ENCODE measurements around the gene TFEC.
"Not testable (repeated sequence)": the region's sequence is repeated elsewhere in the genome, so short reads cannot be mapped to it uniquely, and the experiment has no call there.

The TFEC gene, protein sequence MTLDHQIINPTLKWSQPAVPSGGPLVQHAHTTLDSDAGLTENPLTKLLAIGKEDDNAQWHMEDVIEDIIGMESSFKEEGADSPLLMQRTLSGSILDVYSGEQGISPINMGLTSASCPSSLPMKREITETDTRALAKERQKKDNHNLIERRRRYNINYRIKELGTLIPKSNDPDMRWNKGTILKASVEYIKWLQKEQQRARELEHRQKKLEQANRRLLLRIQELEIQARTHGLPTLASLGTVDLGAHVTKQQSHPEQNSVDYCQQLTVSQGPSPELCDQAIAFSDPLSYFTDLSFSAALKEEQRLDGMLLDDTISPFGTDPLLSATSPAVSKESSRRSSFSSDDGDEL

DNA sequence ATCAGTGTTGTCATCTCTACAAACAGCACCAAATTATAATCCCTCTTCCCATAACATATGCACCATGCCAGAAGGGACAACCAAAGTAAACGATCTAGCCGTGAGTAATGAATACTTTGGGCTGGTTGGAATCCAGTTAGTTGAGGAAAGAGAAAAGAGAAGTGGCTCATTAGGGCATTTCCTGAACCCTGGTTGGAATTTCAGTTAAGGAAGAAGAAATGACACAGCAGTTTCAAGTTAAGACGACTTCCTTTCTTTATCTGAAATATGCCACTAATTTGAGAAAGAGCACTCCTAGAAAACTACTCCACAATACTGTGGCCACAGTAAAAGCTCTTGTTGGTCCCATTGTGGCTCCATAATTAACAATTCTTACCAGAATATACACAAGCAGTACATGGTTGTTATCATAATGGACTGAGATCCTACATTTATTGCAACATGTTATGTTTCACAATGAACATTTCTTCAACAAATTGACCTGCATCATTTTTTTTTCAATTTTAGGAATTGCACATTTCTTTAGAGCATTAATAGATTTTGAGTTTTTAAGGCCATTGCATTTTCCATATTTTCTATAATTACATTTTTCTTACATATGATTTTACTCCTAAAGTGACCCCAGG lies at the start of gene TFEC:
TSS of gene TFEC (minus strand) at position 113 of the 626 bp plus-strand sequence. CDS start 46,322 bp downstream, outside the sequence.
- no peak within 1 kb of the TSS for H3K4me3 ChIP-seq (replicated peaks in 1 of 2; ENCODE audit: low read depth in 2 of 2, low read length in 2 of 2)
- TF ChIP-seq, protein P1, sequence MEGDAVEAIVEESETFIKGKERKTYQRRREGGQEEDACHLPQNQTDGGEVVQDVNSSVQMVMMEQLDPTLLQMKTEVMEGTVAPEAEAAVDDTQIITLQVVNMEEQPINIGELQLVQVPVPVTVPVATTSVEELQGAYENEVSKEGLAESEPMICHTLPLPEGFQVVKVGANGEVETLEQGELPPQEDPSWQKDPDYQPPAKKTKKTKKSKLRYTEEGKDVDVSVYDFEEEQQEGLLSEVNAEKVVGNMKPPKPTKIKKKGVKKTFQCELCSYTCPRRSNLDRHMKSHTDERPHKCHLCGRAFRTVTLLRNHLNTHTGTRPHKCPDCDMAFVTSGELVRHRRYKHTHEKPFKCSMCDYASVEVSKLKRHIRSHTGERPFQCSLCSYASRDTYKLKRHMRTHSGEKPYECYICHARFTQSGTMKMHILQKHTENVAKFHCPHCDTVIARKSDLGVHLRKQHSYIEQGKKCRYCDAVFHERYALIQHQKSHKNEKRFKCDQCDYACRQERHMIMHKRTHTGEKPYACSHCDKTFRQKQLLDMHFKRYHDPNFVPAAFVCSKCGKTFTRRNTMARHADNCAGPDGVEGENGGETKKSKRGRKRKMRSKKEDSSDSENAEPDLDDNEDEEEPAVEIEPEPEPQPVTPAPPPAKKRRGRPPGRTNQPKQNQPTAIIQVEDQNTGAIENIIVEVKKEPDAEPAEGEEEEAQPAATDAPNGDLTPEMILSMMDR (IDR thresholded peaks at IDR 0.05; ENCODE audit: low read depth, low read length), result no peak
- peak; percentile 39 to 50 for DNase-seq (ENCODE audit: low read depth in 2 of 2)

- no peak for DNase-seq (ENCODE audit: low read depth in 2 of 2)
Observed at GRCh38 chr7:116075351-116076145, 45.0 kb upstream of the TFEC start.

GRCh38 chr7:116071629-116072028 lies 41.1 kb upstream of the TFEC start:
- TF ChIP-seq, protein P1 (IDR thresholded peaks at IDR 0.05; ENCODE audit: low read depth, low read length), result no peak
- DNase-seq (ENCODE audit: low read depth in 2 of 2), result no peak
- H3K4me3 ChIP-seq (replicated peaks in 1 of 2; ENCODE audit: low read depth in 2 of 2, low read length in 2 of 2), result no peak overlapping the region

More at GRCh38 chr7:116075351-116076145, 45.0 kb upstream of the TFEC start:
- H3K4me3 ChIP-seq (replicated peaks in 1 of 2; ENCODE audit: low read depth in 2 of 2, low read length in 2 of 2), result no peak overlapping the region
- TF ChIP-seq, protein P1 (IDR thresholded peaks at IDR 0.05; ENCODE audit: low read depth, low read length), result no peak

DNA sequence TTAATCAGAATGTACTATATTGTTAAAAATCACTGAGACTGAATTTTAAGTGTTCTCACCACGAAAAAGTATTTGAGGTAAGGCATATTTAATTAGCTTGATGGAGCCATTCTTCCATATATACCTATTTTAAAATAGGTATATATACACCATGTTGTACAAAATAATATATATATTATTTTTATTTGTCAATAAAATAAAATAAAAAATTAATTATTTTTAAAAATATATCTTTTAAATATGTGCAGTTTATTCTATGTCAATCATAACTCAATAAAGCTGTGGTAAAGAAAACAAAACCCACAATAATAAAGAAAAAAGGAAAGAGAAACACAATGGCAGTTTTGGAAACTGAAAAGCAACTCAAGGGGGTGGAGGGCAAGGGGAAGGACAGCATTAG lies 33.6 kb upstream of the TFEC start:
- TF ChIP-seq, protein P1 (IDR thresholded peaks at IDR 0.05; ENCODE audit: low read depth, low read length), result no peak
- no peak overlapping the region for H3K4me3 ChIP-seq (replicated peaks in 1 of 2; ENCODE audit: low read depth in 2 of 2, low read length in 2 of 2)
- DNase-seq (ENCODE audit: low read depth in 2 of 2), result no peak

GRCh38 chr7:116062666-116063065 lies 32.1 kb upstream of the TFEC start:
- TF ChIP-seq, protein P1 (IDR thresholded peaks at IDR 0.05; ENCODE audit: low read depth, low read length), result no peak
- no peak for DNase-seq (ENCODE audit: low read depth in 2 of 2)
- no peak overlapping the region for H3K4me3 ChIP-seq (replicated peaks in 1 of 2; ENCODE audit: low read depth in 2 of 2, low read length in 2 of 2)

GRCh38 chr7:116052006-116052405 lies 21.4 kb upstream of the TFEC start:
- DNase-seq (ENCODE audit: low read depth in 2 of 2), result peak in 1 of 2 donors; percentile 25
- TF ChIP-seq, protein P1 (IDR thresholded peaks at IDR 0.05; ENCODE audit: low read depth, low read length), result no peak
- H3K4me3 ChIP-seq (replicated peaks in 1 of 2; ENCODE audit: low read depth in 2 of 2, low read length in 2 of 2), result no peak overlapping the region

GRCh38 chr7:116047261-116047660 lies 16.7 kb upstream of the TFEC start:
- DNase-seq (ENCODE audit: low read depth in 2 of 2); H3K4me3 ChIP-seq (replicated peaks in 1 of 2; ENCODE audit: low read depth in 2 of 2, low read length in 2 of 2): not testable (repeated sequence)

All from cardiac fibroblast (primary cell).